Activated B cell treated with CpG ODN at 0.5 μM for 24 hours (primary cell): ENCODE results near the gene KRTAP17-1. TPM values are rescaled to one million over a fixed set of nuclear protein-coding genes. Genes with fewer than 3 reads are reported as not detected.

Source experiments
- ATAC-seq: fragments of 200-7000 bp; cut with Tn5 transposase; one replicate; pipeline ENCODE4 v1.10.0; 2021; ENCODE audit warnings: low read depth, mild to moderate bottlenecking, moderate library complexity
- CTCF ChIA-PET: fragments of 350-600 bp; sonication (Branson Sonifier 250); formaldehyde crosslinking; loops from one replicate; lab custom pipeline; 2021; ENCODE audit warnings: antibody characterized with exemption; lab: Charles Lee
- POLR2A ChIA-PET: fragments of 350-600 bp; sonication (Branson Sonifier 250); formaldehyde crosslinking; loops from one replicate; lab custom pipeline; 2021; ENCODE audit warnings: antibody characterized with exemption; lab: Charles Lee
- DNase-seq: peaks from one replicate; pipeline ENCODE4 v3.0.0; 2022
- H3K27ac Mint-ChIP-seq: one replicate; pipeline ENCODE4 v1.8.0; 2020; ENCODE audit warnings: mixed read lengths
- H3K27me3 Mint-ChIP-seq: one replicate; pipeline ENCODE4 v1.8.0; 2021; ENCODE audit warnings: mixed read lengths
- H3K36me3 Mint-ChIP-seq: one replicate; pipeline ENCODE4 v1.8.0; 2021; ENCODE audit warnings: low read depth, mixed read lengths
- H3K4me1 Mint-ChIP-seq: one replicate; pipeline ENCODE4 v1.8.0; 2021; ENCODE audit warnings: mixed read lengths
- H3K4me3 Mint-ChIP-seq: one replicate; pipeline ENCODE4 v1.8.0; 2020; ENCODE audit warnings: mild to moderate bottlenecking, mixed read lengths
- H3K9me3 Mint-ChIP-seq: one replicate; pipeline ENCODE4 v1.8.0; 2020; ENCODE audit warnings: mixed read lengths
- CTCF ChIP-seq: fragments of 200-600 bp; IDR thresholded peaks from one replicate; pipeline ENCODE4 v1.8.0; 2022; ENCODE audit warnings: antibody characterized with exemption, mild to moderate bottlenecking
- intact Hi-C: fragments of 100-400 bp; cut with micrococcal nuclease; formaldehyde crosslinking; loops from one replicate; pipeline ENCODE4 v1.15.1; 2024
- total RNA-seq: library from RNA; stranded (reverse); gene quantifications from 2 replicates; pipeline ENCODE4 v1.2.3, GENCODE V29; 2022

KRTAP17-1 gene
- total RNA-seq, 1 donor from 2014 or later = not detected

- peak; percentile 67 for ATAC-seq
- no peak for TF ChIP-seq CTCF
- H3K27me3 Mint-ChIP-seq = no peaks in the 10 kb centered on the region
- intact Hi-C loops = loop anchor here (1.0 to 5.0 kb wide), 4 partner anchors 200 to 700 kb away; partner anchors contain the start of gene KRTAP4-12
- no peak overlapping the region for H3K27ac Mint-ChIP-seq
- ChIA-PET CTCF (interaction anchor here (0.6 to 2.6 kb wide), 19 partner anchors 8 to 905 kb away, joined by 3 to 13 read pairs (median 3); partner anchors contain the start of genes KRTAP16-1 and TOP2A), POLR2A (interaction anchor here (1.2 kb wide), 4 partner anchors 14 to 706 kb away, joined by 3 to 5 read pairs (median 4); partner anchors contain the start of gene KRTAP16-1)
- no peak for DNase-seq
- H3K4me3 Mint-ChIP-seq = no peak overlapping the region
- H3K9me3 Mint-ChIP-seq = peaks cover 13% of the 10 kb centered on the region
- no peaks in the 10 kb centered on the region for H3K4me1 Mint-ChIP-seq
- H3K36me3 Mint-ChIP-seq = no peaks in the 10 kb centered on the region
Observed at GRCh38 chr17:41322094-41322902, 6.8 kb upstream of the KRTAP17-1 start.

- Mint-ChIP-seq H3K36me3 (no peaks in the 10 kb centered on the region), H3K4me3 (no peak overlapping the region), H3K4me1 (no peaks in the 10 kb centered on the region), H3K9me3 (peaks cover 13% of the 10 kb centered on the region), H3K27me3 (peaks cover 15% of the 10 kb centered on the region), H3K27ac (no peak overlapping the region)
- no peak for TF ChIP-seq CTCF
- ATAC-seq = no peak
- POLR2A ChIA-PET = no interaction called here
- CTCF ChIA-PET = no interaction called here
- no peak for DNase-seq
- intact Hi-C loops = no loop called here
Observed at GRCh38 chr17:41318231-41318630, 2.7 kb upstream of the KRTAP17-1 start.

GRCh38 chr17:41315814-41316445, 420 bp upstream of the KRTAP17-1 start:
- Mint-ChIP-seq H3K4me3 (no peak overlapping the region), H3K27me3 (peaks cover 19% of the 10 kb centered on the region), H3K36me3 (no peaks in the 10 kb centered on the region), H3K9me3 (peaks cover 13% of the 10 kb centered on the region), H3K4me1 (no peaks in the 10 kb centered on the region), H3K27ac (no peak overlapping the region)
- no peak for DNase-seq
- no peak for ATAC-seq
- ChIA-PET POLR2A (no interaction called here), CTCF (no interaction called here)
- no peak for TF ChIP-seq CTCF
- intact Hi-C loops = loop anchor here (2.0 kb wide), 1 partner anchor 67 kb away; the partner anchor contains the start of gene KRTAP9-4

- POLR2A ChIA-PET = no interaction called here
- no peaks in the 10 kb centered on the region for H3K36me3 Mint-ChIP-seq
- ATAC-seq = no peak
- intact Hi-C loops = no loop called here
- H3K4me3 Mint-ChIP-seq = no peak overlapping the region
- no peak for DNase-seq
- TF ChIP-seq CTCF = no peak
- H3K4me1 Mint-ChIP-seq = peaks cover 34% of the 10 kb centered on the region
- H3K27me3 Mint-ChIP-seq = peaks cover 17% of the 10 kb centered on the region
- H3K9me3 Mint-ChIP-seq = no peaks in the 10 kb centered on the region
- CTCF ChIA-PET = no interaction called here
- H3K27ac Mint-ChIP-seq = no peak overlapping the region
Observed at GRCh38 chr17:41311111-41311510, 4.4 kb downstream of the KRTAP17-1 start.

- Mint-ChIP-seq H3K9me3 (no peaks in the 10 kb centered on the region), H3K4me1 (peaks cover 37% of the 10 kb centered on the region), H3K27me3 (peaks cover 5% of the 10 kb centered on the region), H3K4me3 (peak within 1 kb of the TSS; percentile 65), H3K27ac (peak within 1 kb of the TSS; percentile 88), H3K36me3 (no peaks in the 10 kb centered on the region)
- intact Hi-C loops = loop anchor here (1.0 kb wide), 1 partner anchor 132 kb away; no protein-coding TSS in a partner anchor
- POLR2A ChIA-PET = interaction anchor here (0.7 to 1.1 kb wide), 4 partner anchors 14 to 752 kb away, joined by 3 to 5 read pairs (median 3); partner anchors contain the start of genes EIF1 and SMARCE1
- DNase-seq (no peak), ATAC-seq (peak; percentile 50)
- CTCF ChIA-PET = interaction anchor here (0.7 to 1.3 kb wide), 3 partner anchors 13 to 399 kb away, joined by 3 to 4 read pairs (median 3); no protein-coding TSS in a partner anchor
- TF ChIP-seq CTCF = no peak
Observed at GRCh38 chr17:41308918-41309359, 6.6 kb downstream of the KRTAP17-1 start, which contains the start of gene KRTAP16-1. KRTAP16-1 (minus strand) TSS chr17:41309309; CDS start chr17:41309253, 56 bp downstream.
